ENCODE results near the gene C13orf42. TPM values are rescaled to one million over a fixed set of nuclear protein-coding genes. Genes with fewer than 3 reads are reported as not detected.

C13orf42 gene
- total RNA-seq, 1 experiment from 2014 or later: not detected

DNA sequence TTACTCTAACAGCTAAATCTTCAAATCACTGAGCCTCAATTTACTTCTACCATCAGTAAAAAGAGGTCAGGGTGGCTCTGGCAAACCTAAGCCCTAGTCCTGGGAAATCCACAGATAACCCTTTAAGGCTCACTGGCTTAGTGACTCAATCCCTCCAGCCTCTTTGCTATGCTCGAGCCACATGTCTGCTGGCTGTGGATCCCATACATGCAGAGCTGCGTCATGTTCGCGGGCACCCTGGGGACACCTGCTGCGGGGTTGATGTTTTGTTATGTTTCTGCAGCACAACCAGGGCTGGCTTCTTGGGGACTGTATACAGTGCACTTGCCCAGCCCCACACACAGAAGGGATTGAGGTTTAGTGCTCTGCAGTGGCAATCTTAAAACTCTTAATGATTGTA, 41.6 kb upstream of the C13orf42 start (continued):
- TF ChIP-seq RAD21 (IDR thresholded peaks at IDR 0.05; ENCODE audit: low read depth): no peak
- no peak for TF ChIP-seq POLR2A (IDR thresholded peaks at IDR 0.05; ENCODE audit: borderline replicate concordance, extremely low read depth, insufficient read depth, insufficient read length)
- TF ChIP-seq SIN3A (IDR thresholded peaks at IDR 0.05; ENCODE audit: low read depth): no peak
- TF ChIP-seq POLR2AphosphoS5 (IDR thresholded peaks at IDR 0.05; ENCODE audit: low read depth, low read length): no peak
- no peak for TF ChIP-seq EGR1 (IDR thresholded peaks at IDR 0.05; ENCODE audit: low read depth)
- no peak for TF ChIP-seq TCF7L2 (IDR thresholded peaks at IDR 0.05; ENCODE audit: borderline replicate concordance, extremely low read depth, insufficient read depth, insufficient read length)
- no peak for TF ChIP-seq SP1 (IDR thresholded peaks at IDR 0.05; ENCODE audit: low read depth)

DNA sequence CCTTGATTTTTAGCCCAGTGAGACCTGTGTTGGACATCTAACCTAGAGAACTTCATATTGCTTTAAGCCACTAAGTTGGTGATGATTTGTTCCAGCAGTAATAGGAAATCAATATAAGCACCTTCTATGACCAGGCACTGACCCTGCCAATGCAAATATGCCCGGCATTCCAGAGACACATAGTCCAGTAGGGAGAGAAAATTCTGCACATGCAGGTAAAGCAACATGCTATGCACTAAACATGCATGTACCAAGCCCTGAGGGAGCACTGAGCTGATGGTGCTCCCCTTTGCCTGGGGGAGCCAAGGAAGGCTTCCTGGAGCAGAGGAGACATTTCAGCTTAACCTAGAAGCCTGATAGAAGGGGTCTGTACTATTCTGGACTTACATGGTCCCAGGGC, 40.4 kb upstream of the C13orf42 start:
- RAD21 ChIA-PET (ENCODE audit: low non-redundant PET in 1 of 2, low total read pairs in 2 of 2, uncharacterized antibody in 2 of 2, unreplicated experiment in 2 of 2): no interaction called here
- POLR2A ChIA-PET: no interaction called here
- CTCF ChIA-PET: interaction anchor here (5.0 to 5.4 kb wide), 2 partner anchors 135 to 647 kb away, joined by 41 to 126 read pairs; no protein-coding TSS in a partner anchor

More for the DNA sequence above, 40.4 kb upstream of the C13orf42 start:
- H3K79me2 ChIP-seq (ENCODE audit: insufficient read depth, low read length): no peaks in the 10 kb centered on the region
- H3K9me2 ChIP-seq (ENCODE audit: insufficient read depth): no peaks in the 10 kb centered on the region
- no peak overlapping the region for H3K4me3 ChIP-seq (replicated peaks in 1 of 2; ENCODE audit: low read depth in 1 of 2, low read length in 2 of 2)
- intact Hi-C loops (cut with micrococcal nuclease): no loop called here
- TF ChIP-seq POLR2AphosphoS5 (IDR thresholded peaks at IDR 0.05; ENCODE audit: low read depth, low read length) (no peak), YY1 (IDR thresholded peaks at IDR 0.05; ENCODE audit: extremely low read depth, insufficient replicate concordance, low read depth, low read length) (no peak), JUND (IDR thresholded peaks at IDR 0.05) (no peak), FOSL1 (IDR thresholded peaks at IDR 0.05; ENCODE audit: low read depth) (no peak), TCF7L2 (IDR thresholded peaks at IDR 0.05; ENCODE audit: borderline replicate concordance, extremely low read depth, insufficient read depth, insufficient read length) (no peak), ZNF274 (IDR thresholded peaks at IDR 0.05; ENCODE audit: low read depth, low read length) (no peak), ZFX (IDR thresholded peaks at IDR 0.05) (no peak), POLR2A (IDR thresholded peaks at IDR 0.05; ENCODE audit: borderline replicate concordance, extremely low read depth, insufficient read depth, insufficient read length) (no peak), EZH2phosphoT487 (IDR thresholded peaks at IDR 0.05; ENCODE audit: borderline replicate concordance) (no peak), EZH2 (IDR thresholded peaks at IDR 0.05) (no peak), SRF (IDR thresholded peaks at IDR 0.05; ENCODE audit: low read depth) (no peak), SIN3A (IDR thresholded peaks at IDR 0.05; ENCODE audit: low read depth) (no peak), CBX3 (IDR thresholded peaks at IDR 0.05; ENCODE audit: low read depth) (no peak), ELF1 (IDR thresholded peaks at IDR 0.05; ENCODE audit: borderline replicate concordance, low read depth) (no peak), RAD21 (IDR thresholded peaks at IDR 0.05; ENCODE audit: low read depth) (no peak), SP1 (IDR thresholded peaks at IDR 0.05; ENCODE audit: low read depth) (no peak)
- TF ChIP-seq, protein P1, sequence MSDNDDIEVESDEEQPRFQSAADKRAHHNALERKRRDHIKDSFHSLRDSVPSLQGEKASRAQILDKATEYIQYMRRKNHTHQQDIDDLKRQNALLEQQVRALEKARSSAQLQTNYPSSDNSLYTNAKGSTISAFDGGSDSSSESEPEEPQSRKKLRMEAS (IDR thresholded peaks at IDR 0.05): no peak
- TF ChIP-seq, protein P2, sequence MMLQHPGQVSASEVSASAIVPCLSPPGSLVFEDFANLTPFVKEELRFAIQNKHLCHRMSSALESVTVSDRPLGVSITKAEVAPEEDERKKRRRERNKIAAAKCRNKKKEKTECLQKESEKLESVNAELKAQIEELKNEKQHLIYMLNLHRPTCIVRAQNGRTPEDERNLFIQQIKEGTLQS (IDR thresholded peaks at IDR 0.05): no peak
- TF ChIP-seq, protein P3, sequence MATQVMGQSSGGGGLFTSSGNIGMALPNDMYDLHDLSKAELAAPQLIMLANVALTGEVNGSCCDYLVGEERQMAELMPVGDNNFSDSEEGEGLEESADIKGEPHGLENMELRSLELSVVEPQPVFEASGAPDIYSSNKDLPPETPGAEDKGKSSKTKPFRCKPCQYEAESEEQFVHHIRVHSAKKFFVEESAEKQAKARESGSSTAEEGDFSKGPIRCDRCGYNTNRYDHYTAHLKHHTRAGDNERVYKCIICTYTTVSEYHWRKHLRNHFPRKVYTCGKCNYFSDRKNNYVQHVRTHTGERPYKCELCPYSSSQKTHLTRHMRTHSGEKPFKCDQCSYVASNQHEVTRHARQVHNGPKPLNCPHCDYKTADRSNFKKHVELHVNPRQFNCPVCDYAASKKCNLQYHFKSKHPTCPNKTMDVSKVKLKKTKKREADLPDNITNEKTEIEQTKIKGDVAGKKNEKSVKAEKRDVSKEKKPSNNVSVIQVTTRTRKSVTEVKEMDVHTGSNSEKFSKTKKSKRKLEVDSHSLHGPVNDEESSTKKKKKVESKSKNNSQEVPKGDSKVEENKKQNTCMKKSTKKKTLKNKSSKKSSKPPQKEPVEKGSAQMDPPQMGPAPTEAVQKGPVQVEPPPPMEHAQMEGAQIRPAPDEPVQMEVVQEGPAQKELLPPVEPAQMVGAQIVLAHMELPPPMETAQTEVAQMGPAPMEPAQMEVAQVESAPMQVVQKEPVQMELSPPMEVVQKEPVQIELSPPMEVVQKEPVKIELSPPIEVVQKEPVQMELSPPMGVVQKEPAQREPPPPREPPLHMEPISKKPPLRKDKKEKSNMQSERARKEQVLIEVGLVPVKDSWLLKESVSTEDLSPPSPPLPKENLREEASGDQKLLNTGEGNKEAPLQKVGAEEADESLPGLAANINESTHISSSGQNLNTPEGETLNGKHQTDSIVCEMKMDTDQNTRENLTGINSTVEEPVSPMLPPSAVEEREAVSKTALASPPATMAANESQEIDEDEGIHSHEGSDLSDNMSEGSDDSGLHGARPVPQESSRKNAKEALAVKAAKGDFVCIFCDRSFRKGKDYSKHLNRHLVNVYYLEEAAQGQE (IDR thresholded peaks at IDR 0.05; ENCODE audit: low read depth): no peak
- TF ChIP-seq, protein P4, sequence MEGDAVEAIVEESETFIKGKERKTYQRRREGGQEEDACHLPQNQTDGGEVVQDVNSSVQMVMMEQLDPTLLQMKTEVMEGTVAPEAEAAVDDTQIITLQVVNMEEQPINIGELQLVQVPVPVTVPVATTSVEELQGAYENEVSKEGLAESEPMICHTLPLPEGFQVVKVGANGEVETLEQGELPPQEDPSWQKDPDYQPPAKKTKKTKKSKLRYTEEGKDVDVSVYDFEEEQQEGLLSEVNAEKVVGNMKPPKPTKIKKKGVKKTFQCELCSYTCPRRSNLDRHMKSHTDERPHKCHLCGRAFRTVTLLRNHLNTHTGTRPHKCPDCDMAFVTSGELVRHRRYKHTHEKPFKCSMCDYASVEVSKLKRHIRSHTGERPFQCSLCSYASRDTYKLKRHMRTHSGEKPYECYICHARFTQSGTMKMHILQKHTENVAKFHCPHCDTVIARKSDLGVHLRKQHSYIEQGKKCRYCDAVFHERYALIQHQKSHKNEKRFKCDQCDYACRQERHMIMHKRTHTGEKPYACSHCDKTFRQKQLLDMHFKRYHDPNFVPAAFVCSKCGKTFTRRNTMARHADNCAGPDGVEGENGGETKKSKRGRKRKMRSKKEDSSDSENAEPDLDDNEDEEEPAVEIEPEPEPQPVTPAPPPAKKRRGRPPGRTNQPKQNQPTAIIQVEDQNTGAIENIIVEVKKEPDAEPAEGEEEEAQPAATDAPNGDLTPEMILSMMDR (IDR thresholded peaks at IDR 0.05 in 2 of 3, conservative IDR thresholded peaks at IDR 0.05 in 1 of 3; ENCODE audit: borderline replicate concordance in 1 of 3, insufficient read depth in 1 of 3, low read depth in 2 of 3, low read length in 2 of 3): no peak
- no peaks in the 10 kb centered on the region for H3K9me3 ChIP-seq (ENCODE audit: control insufficient read depth in 1 of 2, insufficient read depth in 1 of 2, low read depth in 1 of 2, low read length in 2 of 2)
- DNase-seq (ENCODE audit: low read depth, low spot score) (no peak), ATAC-seq (no peak)
- BruUV-seq (replicated peaks): no TSS peak
- H3K27me3 ChIP-seq (ENCODE audit: insufficient read depth, low read length): peaks cover 24% of the 10 kb centered on the region; the same call in 1 of the 2 replicates
- no peaks in the 10 kb centered on the region for H3K4me1 ChIP-seq (ENCODE audit: control insufficient read depth in 1 of 2, insufficient read depth in 2 of 2, low read length in 2 of 2)
- no peaks in the 10 kb centered on the region for H3K36me3 ChIP-seq (ENCODE audit: control insufficient read depth in 1 of 2, insufficient read depth in 2 of 2, low read length in 2 of 2)
- H3K4me2 ChIP-seq (ENCODE audit: low read length): no peak overlapping the region
- H2AFZ ChIP-seq (ENCODE audit: low read depth, low read length, poor library complexity, severe bottlenecking): no peak overlapping the region
- H3K27ac ChIP-seq (ENCODE audit: low read depth, low read length): no peak overlapping the region
- no peak overlapping the region for H3K9ac ChIP-seq (ENCODE audit: low read length)
- H4K20me1 ChIP-seq (ENCODE audit: insufficient read depth): no peaks in the 10 kb centered on the region
